T-helper 1 cell treated with Interleukin-12 subunit alpha and Interleukin-12 subunit beta and Interleukin-4 antibody, amounts not matched to agents 30 ng/mL and 1 ng/mL, for 36 hours (primary cell): ENCODE measurements around the gene PIP5K1B. TPM values are rescaled to one million over a fixed set of nuclear protein-coding genes. Genes with fewer than 3 reads are reported as not detected.

Experiments
- intact Hi-C: fragments of 100-400 bp; cut with micrococcal nuclease; formaldehyde crosslinking; loops from one replicate; pipeline ENCODE4 v1.15.1; 2024
- total RNA-seq: library from RNA; stranded (reverse); gene quantifications from 2 replicates; pipeline ENCODE4 v1.2.3, GENCODE V29; 2022

Gene PIP5K1B
- total RNA-seq, 1 donor from 2014 or later = 4.4 TPM

- intact Hi-C loops = no loop called here
Observed at GRCh38 chr9:68843239-68843638, 138.2 kb downstream of the PIP5K1B start.

DNA sequence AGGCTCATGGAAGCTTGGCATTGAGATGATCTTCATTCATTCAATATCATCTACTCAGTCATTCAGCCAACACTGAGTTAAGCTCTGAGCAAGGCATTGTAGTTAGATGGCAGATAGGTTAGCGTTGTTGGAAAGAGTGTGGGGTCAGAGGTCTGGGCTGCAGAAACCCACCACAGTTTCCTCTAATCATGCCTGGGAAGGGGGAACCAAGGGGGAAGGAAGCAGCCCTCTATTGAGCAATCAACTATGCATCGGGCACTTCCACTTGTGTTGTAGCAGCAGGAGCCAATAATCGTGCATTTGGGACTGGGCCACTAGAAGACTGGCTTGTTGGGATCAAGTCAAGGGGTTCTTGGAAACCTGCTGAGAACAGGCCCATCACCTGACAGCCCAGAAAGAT lies 139.1 kb downstream of the PIP5K1B start:
- intact Hi-C loops = no loop called here

GRCh38 chr9:68844631-68845612 lies 139.9 kb downstream of the PIP5K1B start:
- intact Hi-C loops = loop anchor here (1.0 kb wide), 1 partner anchor 261 kb away; no protein-coding TSS in a partner anchor

DNA sequence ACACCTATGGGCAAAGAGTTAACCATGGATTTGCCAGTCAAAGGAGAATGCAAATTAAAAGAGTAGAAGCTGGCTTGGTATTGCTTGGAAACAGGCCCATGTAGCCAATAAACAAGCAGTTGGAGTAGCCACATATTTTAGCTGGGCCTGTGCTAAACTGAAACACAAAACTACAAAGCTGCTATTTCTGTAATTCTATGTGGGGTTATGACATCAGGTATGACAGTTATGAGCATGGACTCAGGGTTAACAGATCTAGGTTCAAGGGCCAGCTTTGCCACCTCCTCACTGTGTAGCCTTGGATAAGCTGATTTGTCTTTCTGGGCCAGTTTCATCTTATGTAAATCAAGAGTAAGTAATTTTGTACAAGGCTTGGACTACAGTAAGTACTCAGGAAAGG lies 142.7 kb downstream of the PIP5K1B start:
- intact Hi-C loops = no loop called here

GRCh38 chr9:68851657-68852056 lies 146.6 kb downstream of the PIP5K1B start:
- intact Hi-C loops = no loop called here

DNA sequence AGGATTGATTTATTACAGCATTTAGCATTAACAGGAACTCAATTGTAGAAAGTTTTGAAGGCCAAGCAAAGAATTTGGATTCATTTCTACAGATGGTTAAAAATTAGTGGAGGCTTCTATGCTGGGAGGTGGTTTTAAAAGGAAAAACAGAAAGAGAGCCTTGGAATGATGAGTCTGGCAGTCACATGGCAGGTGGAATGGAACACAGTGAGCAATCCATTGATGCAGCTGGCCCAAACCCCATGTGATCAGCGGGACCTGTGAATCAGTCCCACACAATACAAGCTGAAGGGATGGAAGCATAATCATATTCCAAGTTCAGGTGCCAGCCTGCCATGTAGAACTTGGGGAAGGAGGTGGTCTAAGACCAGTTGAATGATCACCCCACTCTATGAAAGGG lies 147.9 kb downstream of the PIP5K1B start:
- intact Hi-C loops = no loop called here

DNA sequence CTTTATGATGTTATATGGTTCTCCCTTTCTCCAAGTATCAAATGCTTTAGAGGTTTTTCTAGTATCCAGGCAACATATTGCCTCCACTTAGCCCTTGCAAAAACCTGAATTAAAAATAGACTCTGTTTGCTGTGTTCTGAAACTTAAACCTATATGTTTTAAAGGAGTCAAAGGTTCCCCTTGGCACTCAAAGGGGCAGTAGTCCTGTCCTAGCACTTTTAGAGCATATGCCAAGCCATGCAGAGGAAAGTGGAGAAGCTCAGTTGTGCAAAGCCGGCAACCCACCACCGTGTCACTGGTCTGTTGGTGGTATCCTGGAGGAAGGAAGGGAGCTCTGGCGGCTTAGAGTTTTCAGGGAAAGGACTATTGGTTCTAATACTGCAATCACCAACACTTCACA lies 154.3 kb downstream of the PIP5K1B start:
- intact Hi-C loops = no loop called here

GRCh38 chr9:68860419-68860818 lies 155.4 kb downstream of the PIP5K1B start:
- intact Hi-C loops = no loop called here

DNA sequence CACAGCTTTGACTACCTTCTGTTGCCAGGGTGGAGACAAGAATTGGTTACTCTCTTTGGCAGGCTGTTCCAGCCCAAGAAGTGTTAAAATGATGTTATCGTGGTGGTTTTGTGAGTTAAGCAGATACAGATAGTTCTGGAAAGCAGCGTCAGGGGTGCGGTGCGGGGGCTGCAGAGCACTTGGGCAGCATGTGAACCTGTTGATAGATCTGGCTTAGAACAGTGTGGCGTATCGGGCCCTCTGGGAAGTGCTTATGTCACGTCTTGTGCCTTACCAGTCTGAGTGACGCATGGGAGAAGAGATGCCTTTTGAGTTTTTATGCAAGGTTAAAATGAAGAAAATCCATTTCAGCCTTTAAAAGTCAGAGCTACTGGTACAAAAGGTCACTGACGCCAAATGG lies 156.4 kb downstream of the PIP5K1B start:
- intact Hi-C loops = no loop called here

DNA sequence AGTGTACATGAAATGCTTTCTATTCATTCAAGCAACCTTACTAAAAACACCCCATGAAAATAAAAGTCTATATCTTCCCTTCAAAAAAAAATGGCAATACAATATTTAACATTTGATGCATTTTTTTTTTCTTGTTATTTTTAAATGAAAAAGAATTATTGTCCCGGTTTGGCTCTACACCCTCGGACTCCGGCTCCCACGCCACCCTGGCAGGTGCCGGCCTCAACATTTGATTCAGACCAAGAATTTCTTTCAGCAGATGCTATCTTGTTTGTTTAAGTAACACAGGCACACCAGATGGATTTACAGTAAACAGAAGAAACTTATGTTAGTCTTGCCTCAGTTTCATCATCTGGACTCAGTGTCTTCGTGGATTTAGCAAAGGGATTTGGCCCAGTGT lies 162.0 kb downstream of the PIP5K1B start:
- intact Hi-C loops = no loop called here

DNA sequence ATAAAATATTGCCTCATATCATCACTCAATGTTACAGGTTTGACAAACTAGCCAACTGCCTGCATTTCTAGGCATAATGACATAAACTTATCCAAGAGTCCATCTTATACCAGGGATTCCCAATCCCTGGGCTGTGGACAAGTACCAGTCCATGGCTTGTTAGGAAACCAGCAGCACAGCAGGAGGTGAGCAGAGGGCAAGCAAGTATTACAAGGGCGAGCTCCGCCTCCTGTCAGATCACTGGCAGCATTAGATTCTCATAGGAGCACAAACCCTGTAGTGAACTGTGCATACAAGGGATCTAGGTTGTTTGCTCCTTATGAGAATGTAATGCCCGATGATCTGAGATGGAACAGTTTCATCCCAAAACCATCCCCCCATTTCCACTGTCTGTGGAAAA lies 164.0 kb downstream of the PIP5K1B start:
- intact Hi-C loops = no loop called here

GRCh38 chr9:68870086-68870485 lies 165.0 kb downstream of the PIP5K1B start:
- intact Hi-C loops = loop anchor here (5.0 kb wide), 1 partner anchor 37 kb away; no protein-coding TSS in a partner anchor

DNA sequence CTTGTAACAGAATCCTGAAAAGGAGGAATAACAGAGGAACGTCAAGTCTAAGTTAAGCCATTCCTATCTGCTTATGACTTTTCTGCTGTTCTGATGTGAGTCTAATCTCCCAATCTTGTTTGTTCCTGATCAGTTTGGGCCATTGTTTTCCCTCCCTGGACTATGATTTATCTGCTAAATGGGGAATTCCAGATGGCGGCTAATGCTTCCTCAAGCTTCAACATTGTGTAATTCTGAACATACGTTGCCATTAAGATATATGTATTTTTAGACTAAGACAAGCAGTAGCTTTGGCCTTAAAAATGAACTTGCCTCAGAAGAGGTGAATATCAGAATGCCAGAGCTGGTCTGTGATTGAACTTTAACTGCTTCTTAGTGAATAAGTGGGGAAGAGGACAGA lies 166.2 kb downstream of the PIP5K1B start:
- intact Hi-C loops = loop anchor here (5.0 kb wide), 1 partner anchor 36 kb away; no protein-coding TSS in a partner anchor

DNA sequence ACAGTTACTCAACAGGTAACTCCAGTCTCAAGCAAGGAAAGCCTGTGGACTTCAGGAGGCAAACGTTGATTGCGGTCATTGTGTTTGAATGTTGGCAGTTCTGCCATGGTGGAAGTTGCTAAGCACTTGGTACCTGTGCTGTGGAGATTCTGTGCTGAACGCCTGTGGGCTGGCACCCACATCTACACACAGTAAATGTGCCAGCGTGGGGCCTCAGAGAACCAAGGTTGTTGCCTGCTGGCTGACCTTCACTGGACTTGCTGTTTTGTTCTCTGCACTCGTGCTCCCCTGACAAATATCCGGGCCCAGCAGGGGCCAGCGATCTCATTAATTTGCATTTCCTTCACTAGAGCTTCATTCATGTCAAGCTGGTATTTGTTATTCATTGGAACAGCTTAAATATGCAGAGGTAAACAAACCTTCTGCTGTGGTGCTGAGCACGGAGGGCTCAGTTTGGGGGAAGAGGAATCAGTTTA lies 167.0 kb downstream of the PIP5K1B start:
- intact Hi-C loops = loop anchor here (5.0 kb wide), 1 partner anchor 35 kb away; no protein-coding TSS in a partner anchor

GRCh38 chr9:68873179-68873578 lies 168.1 kb downstream of the PIP5K1B start:
- intact Hi-C loops = loop anchor here (5.0 kb wide), 1 partner anchor 34 kb away; no protein-coding TSS in a partner anchor

GRCh38 chr9:68876273-68876672 lies 171.2 kb downstream of the PIP5K1B start:
- intact Hi-C loops = no loop called here

- intact Hi-C loops = no loop called here
Observed at GRCh38 chr9:68876681-68877080, 171.6 kb downstream of the PIP5K1B start.

DNA sequence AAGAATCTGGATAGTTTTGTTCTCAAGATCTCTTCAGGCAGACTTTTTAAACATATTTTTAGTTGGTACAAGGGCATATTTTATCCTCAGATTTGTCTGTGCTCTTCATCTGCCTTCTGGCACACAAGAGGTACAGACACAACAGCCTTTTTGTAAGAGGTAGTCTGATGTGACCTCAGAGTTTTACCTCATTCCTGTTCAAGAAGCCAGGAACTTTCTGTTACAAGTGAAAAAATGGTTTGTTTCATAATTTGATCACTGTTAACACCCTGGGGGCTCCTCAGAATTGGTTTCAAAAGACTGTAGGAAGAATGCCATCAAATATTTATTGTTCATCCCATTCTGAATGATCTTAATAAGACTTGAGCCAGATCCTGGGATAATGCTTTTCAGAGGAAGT lies 172.2 kb downstream of the PIP5K1B start:
- intact Hi-C loops = no loop called here

GRCh38 chr9:68878450-68878849 lies 173.4 kb downstream of the PIP5K1B start:
- intact Hi-C loops = no loop called here

DNA sequence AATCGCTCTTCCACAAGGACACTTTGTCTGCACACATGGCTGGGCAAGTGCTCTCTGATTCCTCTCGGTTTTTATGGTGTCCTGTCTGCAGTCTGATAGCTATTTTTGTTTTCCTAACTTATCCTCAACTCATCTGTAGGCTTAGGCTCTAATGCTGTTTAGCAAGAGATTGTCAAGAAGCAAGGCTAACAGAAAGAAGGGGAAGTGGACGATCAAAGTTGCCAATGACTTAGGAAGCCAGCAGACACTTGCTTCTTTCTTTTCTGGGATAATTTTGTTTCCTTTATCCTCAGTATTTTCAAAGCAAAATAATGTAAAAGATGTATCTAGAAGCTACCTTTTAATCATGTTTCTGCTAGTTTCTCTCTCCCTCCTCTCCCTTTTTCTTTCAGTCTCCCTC lies 178.2 kb downstream of the PIP5K1B start:
- intact Hi-C loops = no loop called here

GRCh38 chr9:68887232-68887631 lies 182.2 kb downstream of the PIP5K1B start:
- intact Hi-C loops = no loop called here

- intact Hi-C loops = loop anchor here (2.0 to 10.0 kb wide), 4 partner anchors 20 to 1520 kb away; partner anchors contain the start of gene KLF9
Observed at GRCh38 chr9:68894502-68894901, 189.5 kb downstream of the PIP5K1B start.
